ENCODE results near the gene CNTNAP5. TPM values are rescaled to one million over a fixed set of nuclear protein-coding genes. Genes with fewer than 3 reads are reported as not detected.

The CNTNAP5 gene
- total and polyA plus RNA-seq, 9 of the 15 experiments (the other 6 are each of a cell fraction or from before 2014, with no cell fraction given): not detected

- Histone ChIP-seq H3K9me1 (ENCODE audit: control insufficient read depth, insufficient read depth, low read length) (no peaks in the 10 kb centered on the region), H2AFZ (ENCODE audit: low read depth, low read length) (no peak overlapping the region), H4K20me1 (replicated peaks; ENCODE audit: control insufficient read depth, insufficient read depth, low read length) (no peaks in the 10 kb centered on the region), H3K36me3 (ENCODE audit: control insufficient read depth, insufficient read depth, low read length) (no peaks in the 10 kb centered on the region), H3K79me2 (ENCODE audit: control insufficient read depth, insufficient read depth, low read length) (no peaks in the 10 kb centered on the region), H3K27me3 (ENCODE audit: control insufficient read depth in 2 of 2, insufficient read depth in 2 of 2, low read length in 2 of 2) (no peaks in the 10 kb centered on the region), H3K9ac (ENCODE audit: insufficient read depth in 1 of 2, low read depth in 2 of 2, low read length in 2 of 2) (no peak overlapping the region), H3K4me2 (ENCODE audit: insufficient read depth, low read length) (no peak overlapping the region), H3K4me3 (no peak overlapping the region), H3K27ac (ENCODE audit: extremely low read depth, low read depth, low read length) (no peak overlapping the region), H3K4me1 (replicated peaks in 1 of 2; ENCODE audit: control insufficient read depth in 2 of 2, insufficient read depth in 2 of 2, low read length in 2 of 2) (no peaks in the 10 kb centered on the region), H3K9me3 (replicated peaks; ENCODE audit: control insufficient read depth, insufficient read depth, low read depth, low read length) (no peaks in the 10 kb centered on the region)
- no peak for FAIRE-seq
- in situ Hi-C loops (cut with MboI) (no loop called here), intact Hi-C loops (cut with micrococcal nuclease) (no loop called here)
- BruUV-seq (replicated peaks): no TSS peak
- POLR2A ChIA-PET: no interaction called here
- 6% methylated on average over 2 of the region's 2 CpGs for WGBS (ENCODE audit: insufficient coverage, low coverage, missing lambda C conversion rate)
- CTCF ChIA-PET (ENCODE audit: low intra/inter-chr PET ratio): no interaction called here
- DNase-seq (ENCODE audit: extremely low read depth in 1 of 4, low spot score in 3 of 4): no peak
- no peak for ATAC-seq
- TF ChIP-seq ZNF212 (CRISPR knock-in tag; IDR thresholded peaks at IDR 0.05) (no peak), ZNF695 (CRISPR knock-in tag; IDR thresholded peaks at IDR 0.05) (no peak), PHF8 (IDR thresholded peaks at IDR 0.05; ENCODE audit: borderline replicate concordance, low read length) (no peak), KDM1A (IDR thresholded peaks at IDR 0.05) (no peak), FIP1L1 (IDR thresholded peaks at IDR 0.05; ENCODE audit: low read depth, low read length, poor library complexity, severe bottlenecking) (no peak), ZC3H4 (CRISPR knock-in tag; IDR thresholded peaks at IDR 0.05; ENCODE audit: borderline replicate concordance) (no peak), ARNT (IDR thresholded peaks at IDR 0.05) (no peak), CHCHD3 (CRISPR knock-in tag; IDR thresholded peaks at IDR 0.05) (no peak), HMG20B (CRISPR knock-in tag; IDR thresholded peaks at IDR 0.05) (no peak), HNRNPLL (IDR thresholded peaks at IDR 0.05; ENCODE audit: low read depth, low read length, poor library complexity, severe bottlenecking) (no peak), CBX1 (IDR thresholded peaks at IDR 0.05; ENCODE audit: low read depth) (no peak), BDP1 (IDR thresholded peaks at IDR 0.05; ENCODE audit: insufficient read depth, insufficient read length) (no peak), SIN3B (IDR thresholded peaks at IDR 0.05; ENCODE audit: low read depth) (no peak), ZNF609 (CRISPR knock-in tag; IDR thresholded peaks at IDR 0.05; ENCODE audit: borderline replicate concordance) (no peak), CC2D1A (IDR thresholded peaks at IDR 0.05) (no peak), ZNF445 (CRISPR knock-in tag; IDR thresholded peaks at IDR 0.05; ENCODE audit: low read depth) (no peak), BRD4 (IDR thresholded peaks at IDR 0.05) (no peak), PRDM10 (IDR thresholded peaks at IDR 0.05; ENCODE audit: partially characterized antibody) (no peak)
Measured at GRCh38 chr2:124778076-124778475, 753.0 kb downstream of the CNTNAP5 start.

All from K562 (cell line).